ENCODE measurements around the gene USF1.
A peak's percentile ranks its signal among the peaks of the same experiment; 100 is the strongest.
"Not testable (repeated sequence)": the region's sequence is repeated elsewhere in the genome, so short reads cannot be mapped to it uniquely, and the experiment has no call there.

Gene USF1

DNA sequence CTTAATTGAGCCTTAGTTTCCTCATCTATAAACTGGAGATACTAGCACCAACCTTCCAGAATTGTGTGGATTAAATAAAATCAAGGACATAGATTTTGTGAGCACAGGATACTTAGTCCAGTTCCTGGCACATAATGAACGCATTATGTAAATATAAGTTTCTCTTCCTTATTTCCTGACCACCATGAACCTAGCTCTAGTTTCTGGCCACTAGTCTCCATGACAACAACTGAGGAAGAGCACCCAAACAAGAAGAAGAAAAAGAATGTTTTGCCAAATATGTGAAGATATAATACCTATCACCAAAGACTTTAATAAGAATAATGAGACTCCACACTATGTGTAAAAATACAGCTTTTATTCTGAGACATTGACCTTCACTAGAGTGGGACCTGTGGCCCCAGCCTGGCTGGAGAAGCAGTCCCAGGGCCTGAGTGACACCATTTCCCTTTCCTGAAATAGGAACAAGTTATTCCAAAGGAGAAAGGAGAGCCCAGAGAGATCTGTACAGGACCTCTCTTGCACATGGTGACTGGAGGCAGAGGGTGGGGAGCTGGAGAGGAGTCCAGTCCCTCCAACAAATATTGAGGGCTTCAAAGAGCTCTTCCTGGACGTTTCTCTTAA, 940 bp upstream of the USF1 start:
- DNase-seq, result no peak

DNA sequence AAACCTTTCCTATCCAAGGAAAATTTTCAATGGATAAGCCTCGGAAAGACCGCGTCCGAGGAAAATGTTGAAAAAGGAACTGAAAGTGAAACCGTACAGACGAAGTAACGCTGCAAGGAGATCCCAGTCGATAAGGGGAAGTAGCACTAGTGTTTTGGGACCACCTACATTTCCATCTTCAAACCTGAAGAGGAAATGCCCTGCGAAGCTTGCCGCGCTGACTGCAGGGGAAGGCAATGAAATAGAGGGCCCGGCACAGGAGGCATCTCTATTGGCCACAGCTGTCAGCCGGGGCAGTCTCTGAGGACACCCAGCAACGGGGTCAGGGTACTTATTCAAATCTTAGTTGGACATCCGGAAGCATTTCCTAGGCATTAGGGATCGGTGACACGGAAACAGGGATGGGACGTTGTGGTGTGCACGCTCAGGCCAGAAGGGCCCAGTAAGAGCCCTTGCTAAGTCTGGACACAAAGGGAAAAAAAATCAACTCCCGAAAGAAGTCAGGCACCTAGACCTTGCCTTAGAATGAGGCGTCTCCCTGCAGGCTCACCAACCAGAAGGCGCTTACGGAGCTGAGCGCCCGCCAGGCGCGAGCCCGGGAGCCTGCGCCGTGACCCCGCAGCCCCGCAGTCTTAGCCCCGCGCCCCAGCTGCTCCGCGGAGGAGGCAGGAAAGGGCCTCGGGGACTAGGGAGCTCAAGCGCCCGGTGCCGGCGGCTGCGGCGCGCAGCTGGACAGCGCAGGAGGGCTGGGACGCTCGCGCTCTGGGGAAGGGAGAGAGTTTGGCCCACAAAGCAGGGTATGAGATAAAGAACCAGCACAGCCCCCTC, 655 bp downstream of the USF1 start:
- peak; percentile 26 to 70 for DNase-seq

DNA sequence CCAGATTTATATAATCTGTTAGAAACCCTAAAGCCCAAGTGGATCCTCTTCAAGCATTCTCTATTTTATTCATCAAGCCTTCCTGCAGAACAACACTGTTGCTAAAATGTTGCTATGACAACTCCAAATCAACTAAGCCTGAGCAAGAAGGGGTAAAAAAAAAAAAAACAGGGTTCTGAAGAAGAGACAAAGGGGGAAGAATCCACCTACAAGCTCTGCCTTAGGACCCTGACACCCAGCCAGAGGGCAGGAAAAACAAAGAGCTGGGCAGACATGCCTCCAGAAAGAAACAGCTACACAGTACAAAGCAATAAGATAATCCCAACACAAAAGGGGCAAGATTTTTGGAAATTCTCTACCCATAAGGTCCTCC, 1.3 kb downstream of the USF1 start:
- DNase-seq, result no peak

DNA sequence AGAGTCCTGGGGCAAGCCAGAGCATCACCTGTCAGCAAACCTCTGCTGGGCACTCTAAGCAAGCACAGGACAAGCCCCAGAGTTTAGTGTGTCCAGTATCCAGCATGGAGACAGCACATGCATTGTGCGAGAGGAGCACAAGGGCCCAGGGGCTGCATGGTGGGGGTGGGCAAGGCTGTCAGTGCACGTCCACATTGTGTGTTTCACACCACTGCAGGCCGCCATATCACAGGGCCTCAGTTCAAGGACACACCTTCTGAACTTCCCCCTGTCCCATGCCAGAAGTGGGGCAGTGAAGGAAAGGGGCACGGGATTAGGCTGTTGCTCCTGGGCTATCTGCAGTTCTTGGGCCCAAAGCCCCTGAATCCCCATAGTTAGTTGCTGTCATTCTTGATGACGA, 6.2 kb downstream of the USF1 start:
- DNase-seq, result no peak

DNA sequence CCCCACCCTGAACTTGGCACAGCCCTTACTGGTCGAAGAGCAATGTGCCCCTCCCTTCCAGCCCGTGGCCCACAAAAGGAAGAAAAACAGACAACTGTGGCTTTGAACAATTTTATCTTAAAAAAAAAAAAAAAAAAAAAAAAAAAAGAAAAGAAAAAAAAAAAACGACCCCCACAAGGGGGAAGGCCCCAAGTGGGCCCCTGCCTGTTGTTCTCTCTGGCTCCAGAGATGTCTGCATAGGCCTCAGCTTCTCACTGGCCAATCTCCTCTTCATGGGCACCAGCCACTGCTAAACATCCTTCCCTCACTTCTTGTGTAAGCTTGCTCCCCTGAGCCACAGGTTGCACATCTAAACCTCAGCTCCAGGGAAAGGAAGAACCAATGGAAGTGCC, 6.6 kb downstream of the USF1 start:
- DNase-seq, result no peak

DNA sequence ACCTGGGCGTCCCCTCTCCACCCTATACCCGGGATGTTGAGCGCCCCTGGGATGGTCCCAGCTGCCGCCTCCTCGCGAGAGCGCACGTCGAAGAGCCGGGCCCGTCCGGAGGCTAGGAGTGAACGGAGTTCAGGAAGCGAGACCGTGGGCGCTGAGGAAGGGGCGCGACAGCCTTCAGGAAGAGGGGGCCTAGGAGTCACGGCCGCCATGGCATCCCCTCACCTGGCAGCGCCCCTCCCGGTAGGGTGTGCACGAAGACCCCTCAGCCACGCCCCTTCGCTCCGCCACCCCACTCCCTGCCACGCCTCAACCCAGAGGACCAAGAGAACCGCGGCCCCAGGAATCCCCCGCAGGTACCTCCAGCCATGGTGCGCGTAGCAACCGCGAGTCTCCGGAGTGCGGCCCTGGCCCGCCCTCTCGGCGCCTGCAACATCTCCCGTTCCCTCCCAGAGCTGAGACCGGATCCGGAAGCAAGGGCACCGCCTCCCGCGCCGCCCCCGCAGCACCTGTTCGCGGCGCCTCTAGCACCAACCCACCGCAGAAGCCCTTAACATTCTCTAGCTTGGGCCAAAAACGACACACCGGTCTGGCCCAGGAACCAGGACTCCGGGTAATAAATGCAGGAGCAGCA, 7.1 kb downstream of the USF1 start, which contains the start of gene TSTD1:
Gene TSTD1 (minus strand): TSS at position 442 of the 631 bp plus-strand sequence. CDS start 75 bp downstream, at position 367.
- DNase-seq, result peak in 1 of 2 experiments; percentile 12

DNA sequence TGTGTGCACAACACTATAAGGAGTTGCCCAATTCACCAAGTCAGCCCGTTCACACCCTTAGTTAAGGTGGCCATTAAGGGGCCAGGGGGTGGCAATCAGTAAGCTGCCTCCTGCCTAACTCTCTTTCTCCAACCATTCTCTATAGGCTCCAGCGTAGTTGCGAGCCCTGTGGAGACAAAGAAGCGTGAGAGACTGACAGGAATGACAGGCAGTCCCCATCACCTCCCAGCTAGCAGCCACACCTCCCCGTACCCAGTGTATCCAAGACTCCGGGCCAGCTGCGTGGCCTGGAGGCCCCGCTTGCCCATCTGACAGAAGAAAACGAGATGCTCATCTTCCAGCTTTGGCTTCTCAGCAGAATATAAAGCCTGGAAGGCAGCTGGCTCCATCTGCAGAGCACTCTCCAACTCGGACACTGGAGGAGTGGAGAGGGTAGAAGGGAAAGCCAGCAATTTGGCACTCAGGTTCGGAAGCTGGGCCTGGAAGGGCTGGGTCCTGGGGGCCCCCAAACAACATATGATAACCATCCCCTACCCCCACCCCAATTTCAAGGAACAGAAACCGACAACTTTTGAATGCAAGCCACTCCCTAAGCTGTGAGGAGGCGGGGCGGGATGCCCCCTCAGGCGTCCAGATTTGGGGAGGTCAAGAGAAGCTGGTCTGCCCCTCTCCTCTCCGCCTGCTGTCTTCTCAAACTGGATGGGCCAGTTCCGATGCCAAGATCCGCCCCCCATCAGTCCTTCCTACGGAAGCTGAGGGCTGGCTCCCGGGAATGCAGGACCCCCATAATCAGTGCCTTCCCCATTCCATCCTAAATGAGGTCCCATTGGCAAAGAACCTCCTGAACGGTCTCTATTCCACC, 7.9 kb downstream of the USF1 start:
- DNase-seq, result no peak

DNA sequence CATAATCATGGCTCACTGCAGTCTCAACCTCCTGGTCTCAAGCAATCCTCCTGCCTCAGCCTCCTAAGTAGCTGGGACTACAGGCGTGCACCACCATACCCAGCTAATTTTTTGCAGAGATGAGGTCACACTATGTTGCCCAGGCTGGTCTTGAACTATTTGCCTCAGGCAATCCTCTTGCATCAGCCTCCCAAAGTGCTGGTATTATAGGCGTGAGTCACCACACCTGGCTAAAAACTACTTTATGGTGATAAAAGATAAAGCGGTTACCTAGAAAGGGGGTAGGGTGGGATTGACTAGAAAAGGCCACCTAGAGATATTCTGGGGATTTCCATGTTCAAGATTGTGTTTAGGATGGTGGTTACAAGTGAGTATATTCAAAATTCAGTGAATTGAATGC, 12.0 kb downstream of the USF1 start:
- no peak for DNase-seq

DNA sequence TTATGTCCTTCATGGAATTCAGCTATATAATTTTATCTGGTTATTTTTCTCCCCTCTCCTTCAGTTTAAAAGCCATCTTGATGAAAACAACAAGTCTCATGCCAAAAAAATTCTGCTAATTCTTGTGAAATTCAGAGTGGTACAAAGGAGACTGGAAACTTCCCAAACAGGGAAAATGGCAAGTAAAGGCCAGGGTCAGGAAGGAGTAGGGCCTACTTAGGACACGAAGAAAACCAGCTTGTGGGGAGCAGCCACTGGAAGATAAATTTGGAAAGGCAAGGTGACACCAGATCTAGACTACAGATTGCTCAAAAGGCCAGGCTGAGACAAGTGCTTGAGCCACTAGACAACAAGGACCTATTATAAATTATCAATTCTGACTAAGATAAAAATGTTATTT, 13.4 kb downstream of the USF1 start:
- DNase-seq, result no peak

DNA sequence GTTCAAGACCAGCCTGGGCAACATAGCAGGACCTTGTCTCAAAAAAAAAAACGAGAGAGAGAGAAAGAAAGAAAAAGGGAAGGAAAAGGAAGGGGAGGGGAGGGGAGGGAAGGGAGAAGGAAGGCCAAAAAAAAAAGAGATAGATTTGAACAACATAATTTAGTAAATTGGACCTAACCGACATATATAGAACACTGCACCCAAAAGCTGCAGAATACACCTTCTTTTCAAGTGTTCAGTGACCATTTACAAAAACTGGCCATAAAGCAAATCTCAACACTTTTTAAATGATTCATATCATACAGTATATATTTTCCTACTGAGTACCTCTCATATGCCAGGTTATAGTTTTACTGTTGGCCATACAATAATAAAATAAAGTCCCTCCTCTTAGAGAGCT, 13.9 kb downstream of the USF1 start:
- DNase-seq, result no peak

DNA sequence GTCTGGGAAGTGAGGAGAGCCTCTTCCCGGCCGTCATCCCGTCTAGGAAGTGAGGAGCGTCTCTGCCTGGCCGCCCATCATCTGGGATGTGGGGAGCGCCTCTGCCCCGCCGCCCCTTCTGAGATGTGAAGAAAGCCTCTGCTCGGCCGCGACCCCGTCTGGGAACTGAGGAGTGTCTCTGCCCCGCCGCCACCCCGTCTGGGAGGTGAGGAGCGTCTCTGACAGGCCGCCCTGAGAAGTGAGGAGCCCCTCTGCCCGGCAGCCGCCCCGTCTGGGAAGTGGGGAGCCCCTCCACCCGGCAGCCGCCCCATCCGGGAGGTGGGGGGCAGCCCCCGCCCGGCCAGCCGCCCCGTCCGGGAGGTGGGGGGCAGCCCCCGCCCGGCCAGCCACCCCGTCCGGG, 16.3 kb downstream of the USF1 start:
- not testable (repeated sequence) for DNase-seq

DNA sequence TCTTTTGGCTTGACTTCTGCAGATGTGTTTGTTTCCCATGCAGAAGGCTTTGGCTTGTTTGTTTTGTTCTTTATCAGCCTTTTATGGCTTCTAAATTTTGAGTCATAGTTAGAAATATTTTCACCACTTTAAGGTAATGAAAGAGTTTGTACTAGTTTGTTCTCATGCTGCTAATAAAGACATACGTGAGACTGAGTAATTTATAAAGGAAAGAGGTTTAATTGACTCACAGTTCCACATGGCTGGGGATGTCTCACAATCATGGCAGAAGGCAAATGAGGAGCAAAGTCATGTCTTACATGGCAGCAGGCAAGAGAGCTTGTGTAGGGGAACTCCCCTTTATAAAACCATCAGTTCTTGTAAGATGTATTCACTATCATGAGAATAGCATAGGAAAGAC, 18.8 kb downstream of the USF1 start:
- DNase-seq, result not testable (repeated sequence)

DNA sequence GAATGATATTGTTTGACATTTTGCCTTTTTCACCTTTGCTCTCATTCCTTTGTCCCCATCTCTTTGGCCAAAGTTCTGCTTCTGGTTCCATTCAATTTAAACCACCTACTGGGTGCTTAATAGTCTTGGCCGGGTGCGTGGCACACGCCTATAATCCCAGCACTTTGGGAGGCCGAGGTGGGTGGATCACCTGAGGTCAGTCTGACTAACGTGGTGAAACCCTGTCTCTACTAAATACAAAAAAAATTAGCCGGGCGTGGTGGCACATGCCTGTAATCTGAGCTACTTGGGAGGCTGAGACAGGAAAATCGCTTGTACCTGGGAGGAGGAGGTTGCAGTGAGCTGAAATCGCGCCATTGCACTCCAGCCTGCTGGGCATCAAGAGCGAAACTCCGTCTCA, 23.3 kb downstream of the USF1 start:
- not testable (repeated sequence) for DNase-seq

DNA sequence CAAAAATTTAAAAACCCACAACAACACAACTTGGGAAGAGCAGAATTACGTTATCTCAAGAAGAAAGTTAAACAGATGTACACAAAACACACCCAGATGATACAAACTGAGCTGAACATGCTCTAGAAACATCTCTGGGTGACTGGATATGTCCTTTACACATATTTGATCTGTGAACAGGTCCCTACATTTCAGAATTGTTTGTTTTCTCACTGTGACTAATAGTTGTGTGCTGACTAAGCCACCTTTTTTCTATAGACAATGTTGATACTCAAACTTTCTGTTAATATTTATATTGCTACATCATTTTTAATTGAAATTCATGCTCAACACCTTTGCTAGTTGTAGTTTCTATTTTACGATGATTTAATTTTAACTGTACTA, 23.8 kb downstream of the USF1 start:
- no peak for DNase-seq

DNA sequence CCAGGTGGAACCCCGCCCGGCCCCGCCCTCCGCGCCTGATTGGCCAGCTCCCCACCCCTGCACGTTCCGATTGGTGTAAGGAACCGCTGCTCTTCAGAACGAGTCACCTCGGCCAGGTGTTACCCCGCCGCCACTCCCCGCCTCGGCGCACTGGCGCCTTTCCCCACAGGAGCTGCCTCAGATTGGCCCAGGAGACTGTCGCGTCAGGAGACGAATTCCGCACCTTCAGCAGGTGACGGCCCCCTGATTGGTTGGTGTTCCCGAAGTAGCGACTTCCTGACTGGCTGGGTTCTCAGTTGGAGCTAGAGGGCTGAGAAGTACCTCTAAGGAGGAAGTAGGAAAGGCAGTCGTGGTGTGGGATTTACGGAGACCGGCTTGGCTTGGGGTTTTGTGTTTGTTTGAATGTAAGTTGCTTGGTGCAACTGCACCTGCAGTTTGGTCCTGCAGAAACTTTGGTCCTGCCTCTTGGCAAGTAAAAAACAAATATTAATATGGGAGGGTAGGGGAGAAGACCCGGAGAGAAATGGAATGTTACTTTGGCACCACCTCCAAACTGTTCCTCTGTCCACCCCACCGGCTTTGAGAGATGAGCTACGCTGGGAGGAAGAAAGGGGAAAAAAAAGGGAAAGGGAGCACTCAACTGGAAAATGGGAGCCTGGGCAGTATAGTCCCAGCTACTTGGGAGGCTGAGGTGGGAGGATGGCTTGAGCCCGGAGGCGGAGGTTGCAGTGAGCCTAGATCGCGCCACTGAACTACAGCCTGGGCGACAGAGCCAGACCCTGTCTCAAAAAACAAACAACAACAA, 24.4 kb downstream of the USF1 start:
- DNase-seq, result peak in 1 of 2 experiments; percentile 76

DNA sequence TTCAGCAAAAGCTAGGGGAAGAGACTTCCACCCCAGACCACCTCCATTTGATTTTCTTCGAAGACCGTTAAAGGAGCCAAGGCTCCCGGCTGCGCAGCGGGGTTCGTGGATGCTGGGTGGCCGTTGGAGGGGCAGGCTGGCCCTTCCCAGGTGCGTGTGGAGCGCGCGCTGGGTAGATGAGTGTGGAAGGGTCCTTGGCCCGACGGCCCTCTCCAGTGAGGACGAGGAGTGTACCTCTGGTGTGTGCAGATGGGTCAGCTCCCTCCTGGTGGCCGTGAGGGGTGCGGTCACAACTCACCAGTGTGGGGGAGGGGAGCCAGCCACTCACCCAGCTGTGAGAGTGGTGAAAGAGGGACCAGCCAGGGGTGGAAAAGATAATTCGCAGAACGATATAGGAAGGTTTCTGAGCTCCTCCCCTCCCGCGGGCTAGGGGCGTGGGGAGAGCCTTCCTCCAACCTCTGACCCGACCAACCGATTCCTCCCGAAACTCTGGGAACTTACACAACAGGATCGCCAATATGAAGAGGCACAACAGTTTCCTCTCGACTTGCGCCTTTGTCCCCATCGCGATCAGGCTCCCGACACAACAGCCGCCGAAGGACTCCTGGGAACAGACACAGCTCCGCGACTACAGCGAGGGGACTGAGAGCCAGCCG, 25.1 kb downstream of the USF1 start, which contains the start of gene F11R:
Gene F11R (minus strand): TSS at position 644 of the 656 bp plus-strand sequence. CDS start 79 bp downstream, at position 565.
- DNase-seq, result peak in 1 of 2 experiments; percentile 53

DNA sequence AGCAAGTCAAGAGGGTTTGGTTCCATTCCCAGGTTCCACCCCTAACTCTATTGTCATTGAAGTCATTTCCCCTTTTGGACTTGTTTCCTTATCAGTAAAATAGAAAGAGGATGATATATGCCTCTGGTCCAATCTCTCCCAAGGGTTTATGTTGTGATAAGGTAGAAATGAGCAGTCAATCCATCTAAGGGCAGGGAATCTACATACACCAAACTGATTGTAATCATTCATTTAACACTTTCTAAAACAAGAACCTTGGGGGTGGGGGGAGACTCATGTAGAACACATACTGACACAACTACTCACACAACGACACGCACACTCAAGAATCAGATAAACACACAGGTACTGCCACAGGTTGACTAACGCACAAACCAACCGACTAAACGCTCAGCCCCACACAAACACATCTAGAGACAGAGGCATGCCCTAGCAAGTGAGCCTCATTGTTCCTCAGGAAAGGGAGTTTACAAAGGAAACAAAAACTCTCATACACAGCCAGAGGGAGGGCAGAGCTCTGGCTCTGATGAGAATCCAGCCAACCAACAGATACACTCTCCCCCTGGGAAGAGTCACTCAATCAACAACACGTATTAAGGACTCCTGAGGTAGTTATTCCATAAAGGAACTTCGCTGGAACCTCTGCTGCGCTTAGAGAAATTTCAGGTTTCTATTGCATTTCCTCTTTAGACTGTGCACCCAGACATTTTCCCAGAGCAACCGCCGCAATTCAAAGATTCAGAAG, 25.9 kb downstream of the USF1 start:
- no peak for DNase-seq

DNA sequence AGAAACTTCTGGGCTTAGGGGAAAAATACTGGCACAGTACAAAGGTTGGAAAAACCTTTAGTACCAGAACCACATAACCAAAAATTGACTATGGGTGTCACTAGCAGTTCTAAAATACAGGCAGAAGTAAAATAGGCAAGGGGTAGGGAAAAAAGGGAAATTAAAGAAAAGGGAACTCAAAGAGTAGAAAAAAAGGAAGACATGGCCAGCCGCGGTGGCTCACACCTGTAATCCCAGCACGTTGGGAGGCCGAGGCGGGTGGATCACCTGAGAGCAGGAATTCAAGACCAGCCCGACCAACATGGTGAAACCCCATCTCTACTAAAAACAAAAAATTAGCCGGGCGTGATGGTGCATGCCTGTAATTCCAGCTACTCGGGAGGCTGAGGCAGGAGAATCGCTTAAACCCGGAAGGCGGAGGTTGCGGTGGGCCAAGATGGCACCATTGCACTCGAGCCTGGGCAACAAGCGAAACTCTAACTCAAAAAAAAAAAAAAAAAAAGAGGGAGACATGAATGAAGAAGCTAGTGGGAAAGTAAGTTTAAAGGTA, 26.6 kb downstream of the USF1 start:
- not testable (repeated sequence) for DNase-seq

DNA sequence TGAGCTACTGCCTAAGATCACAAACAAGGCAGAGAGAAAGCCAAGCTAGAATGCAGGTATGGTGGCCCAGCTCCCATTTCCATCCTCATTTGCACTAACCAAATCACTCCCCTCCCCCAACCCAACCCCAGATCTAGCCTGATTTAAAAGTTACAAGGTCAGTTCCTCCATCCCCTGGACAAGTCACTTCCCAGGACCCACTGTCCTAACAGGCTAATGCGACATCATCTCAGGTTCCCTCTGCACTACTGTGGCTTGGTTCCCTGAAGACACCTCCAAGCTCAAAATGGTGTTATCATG, 27.2 kb downstream of the USF1 start:
- DNase-seq, result no peak
